GM12873 (cell line): ENCODE data around the gene ADORA1.

Source experiments
- TF ChIP-seq, protein P1 (sequence below): IDR thresholded peaks from 2 replicates; pipeline ENCODE4 v1.5.1; 2012; ENCODE audit warnings: low read depth, mild to moderate bottlenecking, moderate library complexity, low read length, control low read depth; ENCODE audit not compliant: insufficient read depth; ENCODE audit errors: missing control alignments

ADORA1 gene

DNA sequence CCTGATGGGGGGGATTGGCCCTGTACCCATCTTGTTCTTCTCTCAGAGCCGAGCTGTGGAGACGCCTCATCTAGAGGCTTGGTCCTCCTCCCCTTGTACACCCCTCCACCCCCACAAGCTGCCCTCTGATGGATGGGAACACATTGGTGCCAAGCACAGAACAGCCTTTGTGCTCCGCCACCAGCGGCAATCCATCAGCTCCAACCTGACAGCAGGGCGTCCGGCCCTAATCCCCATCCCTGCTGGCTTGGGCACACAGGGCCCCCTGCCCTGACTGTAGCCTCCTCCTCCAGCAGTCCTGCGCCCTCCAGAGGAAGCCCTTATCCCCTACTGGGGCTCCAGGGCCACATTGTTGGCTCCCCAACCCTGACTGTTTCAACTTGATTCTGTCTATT, 37.9 kb upstream of the ADORA1 start:
- TF ChIP-seq, protein P1, sequence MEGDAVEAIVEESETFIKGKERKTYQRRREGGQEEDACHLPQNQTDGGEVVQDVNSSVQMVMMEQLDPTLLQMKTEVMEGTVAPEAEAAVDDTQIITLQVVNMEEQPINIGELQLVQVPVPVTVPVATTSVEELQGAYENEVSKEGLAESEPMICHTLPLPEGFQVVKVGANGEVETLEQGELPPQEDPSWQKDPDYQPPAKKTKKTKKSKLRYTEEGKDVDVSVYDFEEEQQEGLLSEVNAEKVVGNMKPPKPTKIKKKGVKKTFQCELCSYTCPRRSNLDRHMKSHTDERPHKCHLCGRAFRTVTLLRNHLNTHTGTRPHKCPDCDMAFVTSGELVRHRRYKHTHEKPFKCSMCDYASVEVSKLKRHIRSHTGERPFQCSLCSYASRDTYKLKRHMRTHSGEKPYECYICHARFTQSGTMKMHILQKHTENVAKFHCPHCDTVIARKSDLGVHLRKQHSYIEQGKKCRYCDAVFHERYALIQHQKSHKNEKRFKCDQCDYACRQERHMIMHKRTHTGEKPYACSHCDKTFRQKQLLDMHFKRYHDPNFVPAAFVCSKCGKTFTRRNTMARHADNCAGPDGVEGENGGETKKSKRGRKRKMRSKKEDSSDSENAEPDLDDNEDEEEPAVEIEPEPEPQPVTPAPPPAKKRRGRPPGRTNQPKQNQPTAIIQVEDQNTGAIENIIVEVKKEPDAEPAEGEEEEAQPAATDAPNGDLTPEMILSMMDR = no peak

DNA sequence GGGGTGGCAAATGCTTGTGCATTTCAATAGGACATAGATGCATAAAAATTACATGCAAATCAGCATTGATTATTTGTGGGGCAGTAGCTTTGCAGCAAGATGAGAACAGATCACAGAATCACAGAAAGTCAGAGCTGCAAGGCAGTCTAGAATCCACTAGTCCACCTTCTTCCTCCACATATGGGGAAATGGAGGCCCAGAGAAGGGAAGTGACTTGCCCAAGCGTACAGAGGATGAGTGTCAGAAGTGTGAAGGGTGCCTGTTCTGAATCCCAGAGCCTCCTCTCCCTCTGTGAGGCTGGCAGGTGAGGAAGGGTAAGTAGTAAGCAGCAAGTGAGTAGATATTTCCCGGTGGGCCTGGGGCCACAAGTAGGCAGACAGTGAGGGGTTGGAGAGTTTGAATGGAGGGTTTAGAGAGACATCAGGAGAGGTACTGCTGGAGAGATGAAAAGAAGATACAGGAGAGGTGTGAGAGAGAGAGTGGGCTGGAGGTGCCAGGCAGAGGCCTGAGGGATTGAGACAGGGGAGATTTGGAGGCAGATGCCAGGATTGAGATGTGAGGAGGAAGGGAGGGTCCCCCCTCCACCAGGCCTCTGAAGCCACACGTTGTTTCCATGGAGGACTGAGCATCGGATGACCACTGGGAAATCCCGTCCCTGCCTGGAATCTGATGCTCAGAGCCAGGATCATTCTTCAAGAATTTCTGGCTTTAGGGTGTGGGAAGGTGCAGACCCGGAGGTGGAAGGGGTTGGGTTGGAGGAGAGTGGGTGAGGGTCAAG, 36.9 kb upstream of the ADORA1 start:
- TF ChIP-seq, protein P1 = no peak

DNA sequence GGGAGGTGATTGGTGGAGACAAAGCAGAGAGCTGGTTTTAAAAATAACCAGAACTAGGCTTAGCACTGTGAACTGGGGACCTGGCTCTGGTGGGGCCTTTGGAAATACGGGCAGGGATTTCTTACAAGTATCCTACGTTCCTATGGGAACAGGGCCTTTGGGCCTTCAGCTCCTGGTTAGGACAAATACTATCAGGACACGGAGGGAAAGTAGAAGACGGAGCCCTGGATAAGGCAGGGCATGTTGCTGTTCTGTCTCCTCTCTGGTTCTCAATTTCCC, 36.4 kb upstream of the ADORA1 start:
- TF ChIP-seq, protein P1 = no peak

DNA sequence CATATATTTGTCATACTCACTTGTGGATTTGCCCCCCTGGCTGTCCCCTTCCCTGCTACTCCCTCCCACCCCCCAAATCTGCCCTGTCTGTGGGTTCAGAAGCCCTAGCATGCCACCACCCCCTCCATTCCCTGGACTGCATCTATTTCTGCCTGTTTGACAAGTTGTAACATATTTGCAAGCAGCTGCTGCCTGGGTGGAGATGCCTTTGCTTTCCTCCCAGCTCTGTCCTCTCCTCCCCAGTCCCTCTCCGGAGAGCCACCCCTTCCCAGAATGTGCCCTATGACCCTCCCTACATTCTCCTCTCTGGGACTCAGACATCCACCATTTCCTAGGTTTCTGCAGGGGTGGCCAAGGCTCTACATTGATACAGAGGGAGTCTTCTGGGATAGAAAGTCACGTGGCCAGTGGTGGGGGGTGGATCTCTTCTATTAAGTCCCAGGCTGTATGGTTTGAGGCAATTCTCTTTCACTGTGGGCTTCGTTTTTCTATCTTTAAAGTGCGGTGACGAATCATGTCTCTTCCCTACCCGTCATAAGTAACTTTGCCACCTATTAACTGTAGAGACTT, 35.7 kb upstream of the ADORA1 start:
- TF ChIP-seq, protein P1 = no peak

DNA sequence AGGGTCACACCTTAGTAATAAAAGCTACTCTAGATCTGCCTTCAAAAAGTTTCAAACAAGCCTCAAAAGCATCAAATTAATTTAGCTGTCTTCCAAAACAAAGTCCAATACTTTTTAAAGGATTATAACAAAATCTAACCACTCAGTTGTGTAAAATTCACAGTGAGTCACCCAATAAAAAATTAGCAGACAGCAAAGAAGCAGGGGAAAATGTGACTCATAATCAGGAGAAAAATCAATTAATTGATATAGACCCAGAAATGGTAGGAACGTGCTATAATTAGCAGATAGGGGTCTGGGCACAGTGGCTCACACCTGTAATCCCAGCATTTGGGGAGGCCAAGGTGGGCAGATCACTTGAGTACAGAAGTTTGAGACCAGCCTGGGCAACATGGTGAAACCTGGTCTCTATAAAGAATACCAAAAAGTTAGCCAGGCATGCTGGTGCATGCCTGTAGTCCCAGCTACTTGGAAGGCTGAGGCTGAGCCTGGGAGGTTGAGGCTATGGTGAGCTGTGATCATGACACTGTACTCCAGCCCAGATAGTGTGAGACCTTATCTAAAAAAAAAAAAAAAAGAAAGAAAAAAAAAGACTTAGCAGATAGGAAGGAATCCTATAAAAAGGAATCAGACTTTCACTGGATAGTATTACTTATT, 33.6 kb upstream of the ADORA1 start:
- TF ChIP-seq, protein P1 = no peak

DNA sequence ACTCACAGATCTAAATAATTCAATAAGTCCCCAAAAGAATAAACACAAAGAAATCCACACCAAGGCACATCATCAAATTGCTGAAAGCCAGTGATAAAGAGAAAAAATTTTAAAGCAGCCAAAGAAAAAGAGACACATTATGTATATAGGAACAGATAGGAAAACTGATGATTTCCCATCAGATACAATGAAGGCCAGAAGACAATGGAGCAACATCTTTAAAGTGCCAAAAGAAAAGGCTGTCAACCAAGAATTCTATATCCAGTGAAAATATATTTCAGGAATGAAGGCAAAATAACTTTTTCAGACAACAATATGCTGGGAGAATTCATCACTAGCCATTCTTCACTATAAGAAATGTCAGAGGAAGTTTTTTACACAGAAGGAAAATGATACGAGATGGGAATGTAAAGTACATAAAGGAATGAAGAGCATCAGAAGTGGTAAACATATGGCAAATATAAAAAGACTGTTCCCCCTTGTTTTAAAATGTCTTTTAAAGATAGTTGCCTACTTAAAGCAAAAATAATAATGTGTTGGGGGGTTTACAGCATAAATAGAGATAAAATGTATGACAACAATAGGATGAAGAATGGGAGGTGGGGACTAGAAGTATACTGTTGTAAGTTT, 32.4 kb upstream of the ADORA1 start:
- TF ChIP-seq, protein P1 = no peak

DNA sequence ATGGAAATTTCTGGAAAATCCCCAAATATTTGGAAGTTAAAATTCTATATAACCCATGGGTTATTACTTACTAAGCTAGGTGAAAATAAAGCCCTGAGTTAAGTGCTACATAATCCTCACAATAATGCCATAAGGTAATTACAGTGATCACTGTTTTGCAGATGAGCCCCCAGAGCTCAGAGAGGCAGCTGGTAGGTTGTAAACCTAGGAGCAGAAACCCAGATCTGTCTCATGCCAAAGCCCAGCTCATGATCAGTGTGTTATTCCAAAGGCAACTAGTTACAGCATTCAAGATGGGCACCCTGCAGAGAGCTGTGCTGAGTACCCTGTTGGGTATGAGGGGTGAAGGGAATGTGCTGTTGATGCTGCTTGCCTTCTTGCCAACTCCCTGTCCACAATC, 31.0 kb upstream of the ADORA1 start:
- TF ChIP-seq, protein P1 = no peak
